ENCODE data around the gene TREML2.
"Not testable (repeated sequence)": the region's sequence is repeated elsewhere in the genome, so short reads cannot be mapped to it uniquely, and the experiment has no call there.

The TREML2 gene, protein sequence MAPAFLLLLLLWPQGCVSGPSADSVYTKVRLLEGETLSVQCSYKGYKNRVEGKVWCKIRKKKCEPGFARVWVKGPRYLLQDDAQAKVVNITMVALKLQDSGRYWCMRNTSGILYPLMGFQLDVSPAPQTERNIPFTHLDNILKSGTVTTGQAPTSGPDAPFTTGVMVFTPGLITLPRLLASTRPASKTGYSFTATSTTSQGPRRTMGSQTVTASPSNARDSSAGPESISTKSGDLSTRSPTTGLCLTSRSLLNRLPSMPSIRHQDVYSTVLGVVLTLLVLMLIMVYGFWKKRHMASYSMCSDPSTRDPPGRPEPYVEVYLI

GRCh38 chr6:41200901-41201763, at the start of gene TREML2:
Gene TREML2 (minus strand): TSS chr6:41201149. CDS start chr6:41201008, 141 bp downstream.
- no peak for DNase-seq (ENCODE audit: low spot score)

- no peak for DNase-seq (ENCODE audit: low spot score)
Measured at GRCh38 chr6:41247882-41248705, 47.1 kb upstream of the TREML2 start.

- no peak for DNase-seq (ENCODE audit: low spot score)
Measured at GRCh38 chr6:41247288-41247865, 46.4 kb upstream of the TREML2 start.

DNA sequence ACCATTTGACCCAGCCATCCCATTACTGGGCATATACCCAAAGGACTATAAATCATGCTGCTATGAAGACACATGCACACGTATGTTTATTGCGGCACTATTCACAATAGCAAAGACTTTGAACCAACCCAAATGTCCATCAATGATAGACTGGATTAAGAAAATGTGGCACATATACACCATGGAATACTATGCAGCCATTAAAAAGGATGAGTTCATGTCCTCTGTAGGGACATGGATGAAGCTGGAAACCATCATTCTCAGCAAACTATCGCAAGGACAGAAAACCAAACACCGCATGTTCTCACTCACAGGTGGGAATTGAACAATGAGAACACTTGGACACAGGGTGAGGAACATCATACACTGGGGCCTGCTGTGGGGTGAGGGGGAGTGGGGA, 45.6 kb upstream of the TREML2 start:
- DNase-seq (ENCODE audit: low spot score) = not testable (repeated sequence)

DNA sequence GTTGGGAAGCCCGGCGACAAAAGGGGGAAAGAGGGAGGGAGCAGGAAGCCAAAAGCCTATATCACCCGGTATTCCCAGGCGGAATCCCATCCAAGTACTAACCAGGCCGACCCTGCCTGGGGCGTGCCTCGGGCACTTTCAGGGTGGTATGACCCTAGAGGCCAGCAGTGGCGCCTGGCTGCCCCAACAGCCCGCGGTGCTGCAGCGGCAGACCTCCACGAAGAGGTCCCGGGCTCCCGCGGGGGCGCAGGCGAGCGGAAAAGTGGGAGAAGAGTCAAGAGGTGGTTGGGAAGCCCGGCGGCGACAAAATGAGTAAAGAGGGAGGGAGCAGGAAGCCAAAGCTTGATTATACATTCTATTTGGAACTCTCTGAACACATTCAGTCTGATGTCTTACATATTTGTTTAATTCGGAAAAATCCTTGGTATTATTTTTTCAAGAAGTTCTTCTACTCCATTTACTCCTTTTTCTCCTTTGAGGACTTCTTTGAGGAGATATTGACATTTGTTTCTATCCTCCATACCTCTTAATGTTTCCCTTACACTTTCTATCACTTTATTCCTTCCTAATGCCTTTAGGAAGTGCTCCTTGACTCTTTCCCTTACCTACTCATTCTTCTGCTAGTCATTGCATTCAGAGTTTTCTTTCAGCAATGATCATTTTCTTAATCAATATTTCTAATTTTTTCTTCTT, 38.7 kb upstream of the TREML2 start:
- DNase-seq (ENCODE audit: low spot score) = no peak

GRCh38 chr6:41237128-41237527, 36.2 kb upstream of the TREML2 start:
- no peak for DNase-seq (ENCODE audit: low spot score)

- no peak for DNase-seq (ENCODE audit: low spot score)
Measured at GRCh38 chr6:41236276-41236675, 35.3 kb upstream of the TREML2 start.

DNA sequence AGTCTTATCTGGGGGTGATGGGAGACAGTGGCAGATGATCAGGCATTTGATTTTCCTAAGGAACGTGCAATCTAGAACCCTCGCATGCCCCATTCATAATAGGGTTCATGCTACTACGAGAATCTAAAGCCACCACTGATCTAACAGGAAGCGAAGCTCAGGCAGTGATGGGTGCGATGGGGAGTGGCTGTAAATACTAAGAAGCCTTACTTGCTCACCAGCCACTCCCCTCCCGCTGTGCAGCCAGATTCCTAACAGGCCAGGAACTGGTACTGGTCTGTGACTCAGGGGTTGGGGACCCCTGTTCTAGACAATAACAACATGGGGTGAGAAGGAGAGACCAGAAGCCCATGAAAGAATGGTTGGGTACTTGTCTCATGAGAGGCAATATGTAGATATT, 31.7 kb upstream of the TREML2 start:
- DNase-seq (ENCODE audit: low spot score) = no peak

DNA sequence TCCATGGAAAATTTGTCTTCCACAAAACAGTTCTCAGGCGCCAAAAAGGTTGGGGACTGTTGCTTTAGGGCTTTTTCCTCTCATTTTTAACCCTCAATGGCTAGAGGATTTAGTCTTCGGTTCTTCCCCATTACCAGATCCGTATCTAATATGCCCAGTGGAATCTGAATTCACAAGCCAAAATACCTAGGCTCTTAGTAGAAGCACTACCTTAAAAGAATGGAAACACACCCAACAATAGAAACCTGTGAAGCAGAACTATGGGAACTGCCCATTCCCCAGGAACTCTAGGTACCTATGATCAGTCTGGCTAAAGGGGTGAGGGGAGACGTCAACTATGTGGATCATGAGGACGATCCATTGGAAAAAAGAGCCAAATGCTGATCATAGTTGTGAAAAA, 30.3 kb upstream of the TREML2 start:
- no peak for DNase-seq (ENCODE audit: low spot score)

DNA sequence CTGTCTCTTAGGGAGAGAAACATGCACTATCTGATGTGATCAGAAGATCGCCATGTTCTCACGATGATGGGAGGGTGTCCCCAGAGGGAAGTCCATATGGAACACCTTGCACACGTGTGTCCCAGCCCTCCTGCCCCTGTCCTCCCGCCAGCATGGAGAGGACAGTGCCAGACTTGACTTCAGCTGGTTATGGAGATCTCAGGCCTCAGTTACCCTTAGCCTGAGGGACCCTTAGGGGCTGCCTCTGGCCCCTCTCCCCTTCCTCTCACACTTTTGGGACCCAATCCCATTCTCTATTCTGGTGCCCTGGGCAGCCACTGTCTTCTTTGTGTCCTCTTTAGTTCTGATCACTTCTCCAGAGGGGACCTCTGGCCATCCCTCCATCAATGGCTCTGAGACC, 28.8 kb upstream of the TREML2 start:
- DNase-seq (ENCODE audit: low spot score) = no peak

DNA sequence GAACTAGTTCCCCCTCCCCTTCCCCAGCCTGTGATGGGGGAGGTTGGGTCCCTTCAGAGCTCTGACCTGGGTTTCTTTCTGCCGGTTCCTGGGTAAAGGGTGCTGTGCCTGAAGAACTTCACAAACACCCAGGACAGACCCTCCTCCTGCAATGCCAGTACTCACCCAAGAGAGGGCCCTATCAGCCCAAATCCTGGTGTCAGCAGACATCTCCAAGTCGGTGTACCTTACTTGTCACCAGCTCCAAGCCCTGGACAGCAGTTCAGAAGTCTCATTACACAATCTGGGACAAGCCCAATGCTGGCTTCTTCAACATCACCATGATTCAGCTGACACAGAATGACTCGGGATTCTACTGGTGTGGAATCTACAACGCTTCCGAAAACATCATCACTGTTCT, 27.7 kb upstream of the TREML2 start:
- no peak for DNase-seq (ENCODE audit: low spot score)

DNA sequence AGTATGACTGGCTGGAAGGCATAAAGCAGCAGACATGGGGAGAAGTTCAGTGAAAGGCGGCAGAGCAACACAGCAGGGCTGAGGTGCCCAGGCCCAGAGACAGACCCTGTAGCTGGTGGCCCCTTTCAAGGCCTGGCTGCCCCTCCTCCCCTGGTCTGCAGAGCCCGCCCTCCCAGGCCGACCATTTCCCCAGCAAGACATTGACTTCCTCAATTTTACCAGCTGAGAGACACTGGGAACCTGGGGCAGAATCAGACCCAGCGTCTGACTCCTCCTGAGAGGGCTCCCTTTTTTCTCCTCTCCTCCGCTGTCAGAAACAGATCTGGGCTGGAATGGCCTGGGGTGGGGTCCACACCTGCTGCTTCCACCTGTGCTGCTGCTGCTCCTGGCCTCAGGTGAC, 27.1 kb upstream of the TREML2 start, which contains the start of gene TREML4:
TSS of gene TREML4 (plus strand) at position 254 of the 400 bp plus-strand sequence. CDS start at position 333, 79 bp downstream.
- DNase-seq (ENCODE audit: low spot score) = no peak

- no peak for DNase-seq (ENCODE audit: low spot score)
Measured at GRCh38 chr6:41226752-41227151, 25.8 kb upstream of the TREML2 start.

DNA sequence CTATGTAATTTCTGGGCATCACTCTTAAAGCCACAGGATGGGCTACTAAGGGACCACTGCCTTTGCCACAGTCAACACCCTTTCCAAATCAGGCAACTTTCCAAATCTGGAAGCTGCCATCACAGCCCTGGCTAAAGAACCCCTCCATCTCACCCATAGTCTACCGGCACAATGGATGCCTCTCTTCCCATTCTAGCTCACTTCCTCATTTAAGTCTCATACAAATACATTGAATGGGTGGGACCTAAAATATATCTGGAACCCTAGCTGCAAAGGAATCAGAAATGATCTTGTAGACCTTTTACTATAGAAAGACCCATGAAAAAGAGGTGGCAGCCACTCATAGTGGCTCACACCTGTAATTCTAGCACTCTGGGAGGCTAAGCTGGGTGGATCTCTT, 23.9 kb upstream of the TREML2 start:
- no peak for DNase-seq (ENCODE audit: low spot score)

- no peak for DNase-seq (ENCODE audit: low spot score)
Measured at GRCh38 chr6:41222513-41222912, 21.6 kb upstream of the TREML2 start.

DNA sequence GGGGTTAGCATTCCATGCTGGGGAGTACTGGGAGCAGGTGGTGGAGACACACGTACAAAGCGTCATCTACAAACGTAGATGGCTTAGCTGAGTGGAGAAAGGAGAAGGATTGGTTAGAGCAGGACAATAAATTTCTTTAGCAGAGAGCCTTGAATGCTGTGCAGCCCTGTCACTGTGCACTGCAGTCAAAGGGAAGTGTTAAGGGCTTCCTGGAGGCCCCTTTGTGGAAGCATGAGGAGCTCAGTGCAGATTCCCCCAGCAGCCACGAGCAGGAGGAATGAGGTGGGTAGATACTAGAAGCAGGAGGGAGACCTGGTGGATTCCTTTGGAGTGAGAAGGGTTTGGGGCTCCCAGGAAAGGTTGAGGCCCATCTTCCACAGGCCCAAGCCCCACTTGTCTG, 21.1 kb upstream of the TREML2 start:
- no peak for DNase-seq (ENCODE audit: low spot score)

DNA sequence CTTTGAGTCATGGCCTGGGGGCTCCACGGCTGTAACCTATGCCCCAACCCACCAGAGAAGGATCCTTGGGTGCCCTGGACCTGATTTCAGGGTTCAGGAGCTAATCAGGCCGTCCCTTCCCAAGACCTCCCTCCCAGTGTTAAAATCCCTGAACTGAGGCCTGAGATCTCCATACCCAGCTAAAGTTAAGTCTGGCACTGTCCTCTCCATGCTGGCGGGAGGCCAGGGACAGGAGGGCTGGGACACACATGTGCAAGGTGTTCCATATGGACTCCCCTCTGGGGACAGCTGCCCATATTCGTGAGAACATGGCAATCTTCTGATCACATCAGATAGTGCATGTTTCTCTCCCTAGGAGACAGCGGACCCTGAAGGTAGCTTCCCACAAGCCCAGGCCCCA, 15.7 kb upstream of the TREML2 start:
- DNase-seq (ENCODE audit: low spot score) = no peak

DNA sequence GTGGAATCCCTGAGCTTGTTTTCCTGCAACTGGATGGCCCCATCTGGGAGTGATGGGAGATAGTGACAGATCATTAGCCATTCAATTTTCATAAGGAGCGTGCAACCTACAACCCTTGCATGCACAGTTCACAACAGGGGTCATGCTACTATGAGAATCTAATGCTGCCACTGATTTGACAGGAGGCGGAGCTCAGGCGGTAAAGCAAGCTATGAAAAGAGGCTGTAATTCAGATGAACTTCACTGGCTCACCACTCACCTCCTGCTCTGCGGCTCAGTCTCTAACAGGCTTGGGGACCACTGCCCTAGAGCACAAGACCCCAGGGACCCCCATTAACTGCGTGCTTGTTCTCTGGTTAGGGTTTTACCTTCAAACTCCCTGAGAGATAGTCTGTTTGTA, 14.8 kb upstream of the TREML2 start:
- DNase-seq (ENCODE audit: low spot score) = no peak

GRCh38 chr6:41214559-41215238, 13.8 kb upstream of the TREML2 start:
- DNase-seq (ENCODE audit: low spot score) = peak; percentile 7

DNA sequence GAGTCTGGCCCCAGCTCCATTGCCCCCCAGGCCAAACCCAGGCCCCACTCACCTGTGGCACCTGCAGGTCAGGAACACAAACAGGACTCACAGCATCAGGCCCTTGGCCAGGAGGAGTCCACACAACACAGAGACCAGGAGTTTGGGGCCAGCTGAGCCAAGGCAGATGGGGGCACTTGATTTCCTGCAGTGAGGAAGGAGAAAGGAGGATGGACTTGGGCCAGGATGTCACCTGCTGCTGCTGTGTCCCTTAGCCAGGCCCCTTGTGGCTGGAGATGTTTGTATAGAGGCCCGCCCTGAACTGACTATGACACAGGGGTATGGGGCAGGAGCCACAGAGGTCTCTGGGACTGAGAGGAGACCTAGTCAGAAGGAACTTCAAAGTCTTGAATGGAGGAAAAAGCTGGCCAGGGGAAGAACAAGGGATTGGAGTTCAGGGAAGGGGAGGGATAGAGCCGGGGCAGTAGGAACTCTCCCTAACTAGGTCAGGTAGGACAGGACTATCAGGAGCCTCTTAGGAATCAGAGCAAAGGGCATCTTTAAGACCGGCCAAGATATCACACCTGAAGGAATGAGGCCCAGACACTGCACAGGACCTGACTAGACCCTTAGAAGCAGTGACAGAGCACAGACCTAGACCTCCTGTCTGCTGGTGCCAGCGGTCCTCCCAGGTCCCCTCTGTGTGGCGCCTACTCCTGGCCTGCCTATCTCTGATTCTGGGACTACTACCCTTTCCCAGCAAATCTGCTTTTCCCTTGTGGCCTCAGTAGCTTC, 8.8 kb upstream of the TREML2 start:
- DNase-seq (ENCODE audit: low spot score) = no peak
